Measurements from ENCODE around the gene E2F1. TPM values are rescaled to one million over a fixed set of nuclear protein-coding genes. Genes with fewer than 3 reads are reported as not detected.

Gene E2F1
- total RNA-seq, 1 experiment from 2014 or later = 44.2 TPM

DNA sequence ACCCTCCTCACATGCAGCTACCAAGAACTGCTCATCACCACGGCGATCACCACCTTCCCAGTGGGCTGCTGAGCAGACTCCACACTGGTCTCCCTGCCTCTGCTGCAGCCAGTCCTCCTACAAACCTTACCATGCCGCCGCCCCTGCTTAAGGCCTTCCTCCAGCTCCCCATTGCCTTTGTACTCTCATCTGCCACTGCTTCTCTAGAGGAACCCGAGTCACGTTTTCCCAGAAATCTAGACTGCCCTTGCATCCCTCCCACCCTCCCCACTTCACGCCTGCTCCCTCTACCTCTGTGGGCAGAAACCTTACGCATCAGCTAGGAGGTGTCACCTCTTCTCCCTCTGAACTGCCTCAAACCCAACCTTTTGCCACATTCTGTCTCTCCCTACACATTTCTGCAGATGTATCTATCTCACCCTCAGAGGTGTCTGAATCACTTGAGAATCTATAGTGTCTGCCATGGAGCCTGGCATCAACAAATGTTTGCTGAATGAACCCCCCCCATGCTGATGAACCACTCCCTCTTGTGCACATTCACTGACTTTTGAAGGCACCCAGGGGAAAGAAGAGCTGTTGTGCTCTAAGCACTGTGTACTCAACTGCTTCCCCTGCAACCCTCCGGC is 4.3 kb downstream of the E2F1 start:
- ChIA-PET POLR2A (interaction anchor here (1.3 kb wide), 1 partner anchor 39 kb away, joined by 3 read pairs; the partner anchor contains the start of gene PXMP4), CTCF (interaction anchor here (0.6 to 4.8 kb wide), 4 partner anchors 14 to 46 kb away, joined by 3 to 24 read pairs (median 4); partner anchors contain the start of gene ACTL10)
- Mint-ChIP-seq H3K27ac (peak overlapping the region; percentile 71; the same call in 1 of the 2 replicates), H3K36me3 (peaks cover 24% of the 10 kb centered on the region), H3K4me3 (no peak overlapping the region), H3K9me3 (no peaks in the 10 kb centered on the region), H3K27me3 (ENCODE audit: low read depth) (no peaks in the 10 kb centered on the region), H3K4me1 (peaks cover 19% of the 10 kb centered on the region)
- TF ChIP-seq, protein P1, sequence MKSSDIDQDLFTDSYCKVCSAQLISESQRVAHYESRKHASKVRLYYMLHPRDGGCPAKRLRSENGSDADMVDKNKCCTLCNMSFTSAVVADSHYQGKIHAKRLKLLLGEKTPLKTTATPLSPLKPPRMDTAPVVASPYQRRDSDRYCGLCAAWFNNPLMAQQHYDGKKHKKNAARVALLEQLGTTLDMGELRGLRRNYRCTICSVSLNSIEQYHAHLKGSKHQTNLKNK (CRISPR knock-in tag; IDR thresholded peaks at IDR 0.05) = no peak
- no peak for DNase-seq (ENCODE audit: low spot score)
- no peak for ATAC-seq

DNA sequence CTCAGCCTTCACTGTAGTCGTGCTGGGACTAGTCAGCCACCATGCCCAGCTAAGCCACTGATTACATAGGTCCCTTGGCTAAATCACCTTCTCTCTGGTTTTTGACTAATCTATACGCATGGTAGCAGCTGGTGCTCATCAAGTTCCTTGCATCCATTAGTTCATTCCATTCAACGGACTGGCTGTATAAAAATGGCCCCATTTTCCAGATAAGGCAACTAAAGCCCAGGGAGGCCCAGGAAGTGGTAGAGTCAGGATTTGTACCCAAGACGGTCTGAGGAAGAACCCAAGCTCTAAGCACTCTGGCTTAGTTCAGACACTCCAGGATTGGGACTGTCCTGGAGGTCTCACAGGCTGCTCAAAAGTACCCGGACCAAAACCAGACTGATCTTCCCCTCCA is 4.9 kb downstream of the E2F1 start:
- Mint-ChIP-seq H3K4me3 (no peak overlapping the region), H3K27me3 (ENCODE audit: low read depth) (no peaks in the 10 kb centered on the region), H3K9me3 (no peaks in the 10 kb centered on the region), H3K4me1 (peaks cover 17% of the 10 kb centered on the region), H3K27ac (no peak overlapping the region), H3K36me3 (peaks cover 27% of the 10 kb centered on the region)
- POLR2A ChIA-PET = interaction anchor here (1.3 kb wide), 1 partner anchor 39 kb away, joined by 3 read pairs; the partner anchor contains the start of gene PXMP4
- CTCF ChIA-PET = interaction anchor here (0.6 to 4.8 kb wide), 4 partner anchors 13 to 566 kb away, joined by 3 to 24 read pairs (median 4); partner anchors contain the start of gene ACTL10
- DNase-seq (ENCODE audit: low spot score) (no peak), ATAC-seq (no peak)
- TF ChIP-seq, protein P2, sequence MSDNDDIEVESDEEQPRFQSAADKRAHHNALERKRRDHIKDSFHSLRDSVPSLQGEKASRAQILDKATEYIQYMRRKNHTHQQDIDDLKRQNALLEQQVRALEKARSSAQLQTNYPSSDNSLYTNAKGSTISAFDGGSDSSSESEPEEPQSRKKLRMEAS (CRISPR knock-in tag; IDR thresholded peaks at IDR 0.05) = no peak
- TF ChIP-seq, protein P3, sequence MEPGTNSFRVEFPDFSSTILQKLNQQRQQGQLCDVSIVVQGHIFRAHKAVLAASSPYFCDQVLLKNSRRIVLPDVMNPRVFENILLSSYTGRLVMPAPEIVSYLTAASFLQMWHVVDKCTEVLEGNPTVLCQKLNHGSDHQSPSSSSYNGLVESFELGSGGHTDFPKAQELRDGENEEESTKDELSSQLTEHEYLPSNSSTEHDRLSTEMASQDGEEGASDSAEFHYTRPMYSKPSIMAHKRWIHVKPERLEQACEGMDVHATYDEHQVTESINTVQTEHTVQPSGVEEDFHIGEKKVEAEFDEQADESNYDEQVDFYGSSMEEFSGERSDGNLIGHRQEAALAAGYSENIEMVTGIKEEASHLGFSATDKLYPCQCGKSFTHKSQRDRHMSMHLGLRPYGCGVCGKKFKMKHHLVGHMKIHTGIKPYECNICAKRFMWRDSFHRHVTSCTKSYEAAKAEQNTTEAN (CRISPR knock-in tag; IDR thresholded peaks at IDR 0.05) = no peak
- TF ChIP-seq, protein P4, sequence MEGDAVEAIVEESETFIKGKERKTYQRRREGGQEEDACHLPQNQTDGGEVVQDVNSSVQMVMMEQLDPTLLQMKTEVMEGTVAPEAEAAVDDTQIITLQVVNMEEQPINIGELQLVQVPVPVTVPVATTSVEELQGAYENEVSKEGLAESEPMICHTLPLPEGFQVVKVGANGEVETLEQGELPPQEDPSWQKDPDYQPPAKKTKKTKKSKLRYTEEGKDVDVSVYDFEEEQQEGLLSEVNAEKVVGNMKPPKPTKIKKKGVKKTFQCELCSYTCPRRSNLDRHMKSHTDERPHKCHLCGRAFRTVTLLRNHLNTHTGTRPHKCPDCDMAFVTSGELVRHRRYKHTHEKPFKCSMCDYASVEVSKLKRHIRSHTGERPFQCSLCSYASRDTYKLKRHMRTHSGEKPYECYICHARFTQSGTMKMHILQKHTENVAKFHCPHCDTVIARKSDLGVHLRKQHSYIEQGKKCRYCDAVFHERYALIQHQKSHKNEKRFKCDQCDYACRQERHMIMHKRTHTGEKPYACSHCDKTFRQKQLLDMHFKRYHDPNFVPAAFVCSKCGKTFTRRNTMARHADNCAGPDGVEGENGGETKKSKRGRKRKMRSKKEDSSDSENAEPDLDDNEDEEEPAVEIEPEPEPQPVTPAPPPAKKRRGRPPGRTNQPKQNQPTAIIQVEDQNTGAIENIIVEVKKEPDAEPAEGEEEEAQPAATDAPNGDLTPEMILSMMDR (IDR thresholded peaks at IDR 0.05) = no peak
- no peak for TF ChIP-seq ETV6 (CRISPR knock-in tag; IDR thresholded peaks at IDR 0.05)
- TF ChIP-seq CREM (CRISPR knock-in tag; IDR thresholded peaks at IDR 0.05) = no peak
- TF ChIP-seq ZNF416 (CRISPR knock-in tag; IDR thresholded peaks at IDR 0.05) = no peak
- TF ChIP-seq ZNF138 (CRISPR knock-in tag; conservative IDR thresholded peaks at IDR 0.05) = no peak
- no peak for TF ChIP-seq GABPB1 (CRISPR knock-in tag; IDR thresholded peaks at IDR 0.05)
- no peak for TF ChIP-seq ZNF121 (CRISPR knock-in tag; IDR thresholded peaks at IDR 0.05)
- no peak for TF ChIP-seq GTF2I (CRISPR knock-in tag; conservative IDR thresholded peaks at IDR 0.05)
- TF ChIP-seq, protein P5, sequence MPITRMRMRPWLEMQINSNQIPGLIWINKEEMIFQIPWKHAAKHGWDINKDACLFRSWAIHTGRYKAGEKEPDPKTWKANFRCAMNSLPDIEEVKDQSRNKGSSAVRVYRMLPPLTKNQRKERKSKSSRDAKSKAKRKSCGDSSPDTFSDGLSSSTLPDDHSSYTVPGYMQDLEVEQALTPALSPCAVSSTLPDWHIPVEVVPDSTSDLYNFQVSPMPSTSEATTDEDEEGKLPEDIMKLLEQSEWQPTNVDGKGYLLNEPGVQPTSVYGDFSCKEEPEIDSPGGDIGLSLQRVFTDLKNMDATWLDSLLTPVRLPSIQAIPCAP (CRISPR knock-in tag; IDR thresholded peaks at IDR 0.05) = no peak
- TF ChIP-seq ZNF263 (CRISPR knock-in tag; IDR thresholded peaks at IDR 0.05; ENCODE audit: low read depth) = no peak
- TF ChIP-seq ELF4 (CRISPR knock-in tag; IDR thresholded peaks at IDR 0.05; ENCODE audit: low read depth) = no peak
- TF ChIP-seq, protein P6, sequence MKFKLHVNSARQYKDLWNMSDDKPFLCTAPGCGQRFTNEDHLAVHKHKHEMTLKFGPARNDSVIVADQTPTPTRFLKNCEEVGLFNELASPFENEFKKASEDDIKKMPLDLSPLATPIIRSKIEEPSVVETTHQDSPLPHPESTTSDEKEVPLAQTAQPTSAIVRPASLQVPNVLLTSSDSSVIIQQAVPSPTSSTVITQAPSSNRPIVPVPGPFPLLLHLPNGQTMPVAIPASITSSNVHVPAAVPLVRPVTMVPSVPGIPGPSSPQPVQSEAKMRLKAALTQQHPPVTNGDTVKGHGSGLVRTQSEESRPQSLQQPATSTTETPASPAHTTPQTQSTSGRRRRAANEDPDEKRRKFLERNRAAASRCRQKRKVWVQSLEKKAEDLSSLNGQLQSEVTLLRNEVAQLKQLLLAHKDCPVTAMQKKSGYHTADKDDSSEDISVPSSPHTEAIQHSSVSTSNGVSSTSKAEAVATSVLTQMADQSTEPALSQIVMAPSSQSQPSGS (CRISPR knock-in tag; IDR thresholded peaks at IDR 0.05; ENCODE audit: borderline replicate concordance, low read depth) = no peak
- TF ChIP-seq TP53 (CRISPR knock-in tag; IDR thresholded peaks at IDR 0.05) = no peak
- TF ChIP-seq CBFB (CRISPR knock-in tag; IDR thresholded peaks at IDR 0.05; ENCODE audit: low read depth) = no peak
- no peak for TF ChIP-seq NFATC4 (CRISPR knock-in tag; IDR thresholded peaks at IDR 0.05)
- TF ChIP-seq, protein P7, sequence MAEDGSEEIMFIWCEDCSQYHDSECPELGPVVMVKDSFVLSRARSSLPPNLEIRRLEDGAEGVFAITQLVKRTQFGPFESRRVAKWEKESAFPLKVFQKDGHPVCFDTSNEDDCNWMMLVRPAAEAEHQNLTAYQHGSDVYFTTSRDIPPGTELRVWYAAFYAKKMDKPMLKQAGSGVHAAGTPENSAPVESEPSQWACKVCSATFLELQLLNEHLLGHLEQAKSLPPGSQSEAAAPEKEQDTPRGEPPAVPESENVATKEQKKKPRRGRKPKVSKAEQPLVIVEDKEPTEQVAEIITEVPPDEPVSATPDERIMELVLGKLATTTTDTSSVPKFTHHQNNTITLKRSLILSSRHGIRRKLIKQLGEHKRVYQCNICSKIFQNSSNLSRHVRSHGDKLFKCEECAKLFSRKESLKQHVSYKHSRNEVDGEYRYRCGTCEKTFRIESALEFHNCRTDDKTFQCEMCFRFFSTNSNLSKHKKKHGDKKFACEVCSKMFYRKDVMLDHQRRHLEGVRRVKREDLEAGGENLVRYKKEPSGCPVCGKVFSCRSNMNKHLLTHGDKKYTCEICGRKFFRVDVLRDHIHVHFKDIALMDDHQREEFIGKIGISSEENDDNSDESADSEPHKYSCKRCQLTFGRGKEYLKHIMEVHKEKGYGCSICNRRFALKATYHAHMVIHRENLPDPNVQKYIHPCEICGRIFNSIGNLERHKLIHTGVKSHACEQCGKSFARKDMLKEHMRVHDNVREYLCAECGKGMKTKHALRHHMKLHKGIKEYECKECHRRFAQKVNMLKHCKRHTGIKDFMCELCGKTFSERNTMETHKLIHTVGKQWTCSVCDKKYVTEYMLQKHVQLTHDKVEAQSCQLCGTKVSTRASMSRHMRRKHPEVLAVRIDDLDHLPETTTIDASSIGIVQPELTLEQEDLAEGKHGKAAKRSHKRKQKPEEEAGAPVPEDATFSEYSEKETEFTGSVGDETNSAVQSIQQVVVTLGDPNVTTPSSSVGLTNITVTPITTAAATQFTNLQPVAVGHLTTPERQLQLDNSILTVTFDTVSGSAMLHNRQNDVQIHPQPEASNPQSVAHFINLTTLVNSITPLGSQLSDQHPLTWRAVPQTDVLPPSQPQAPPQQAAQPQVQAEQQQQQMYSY (CRISPR knock-in tag; IDR thresholded peaks at IDR 0.05) = no peak
- no peak for TF ChIP-seq RELA (CRISPR knock-in tag; IDR thresholded peaks at IDR 0.05; ENCODE audit: borderline replicate concordance)
- no peak for TF ChIP-seq SOX15 (CRISPR knock-in tag; IDR thresholded peaks at IDR 0.05)

Data from WTC11 (cell line).